HEK293 (cell line): ENCODE data around the gene BUB3.

Source experiments
- CTCF ChIA-PET: fragments of 350-600 bp; formaldehyde crosslinking; extraction: SDS; loops from one replicate; lab custom pipeline; 2021; ENCODE audit warnings: antibody characterized with exemption; lab: Yijun Ruan, JAX
- POLR2A ChIA-PET: fragments of 300-600 bp; formaldehyde crosslinking; extraction: SDS; loops from one replicate; lab custom pipeline; 2020; ENCODE audit warnings: antibody characterized with exemption, inconsistent platforms; lab: Yijun Ruan, JAX
- H3K27ac ChIP-seq: fragments of 200-500 bp; sonication (Bioruptor generic); 2 replicates; pipeline ENCODE4 v1.5.1; 2014; ENCODE audit warnings: low read depth, low read length, control low read depth, inconsistent platforms; ENCODE audit errors: extremely low read depth
- H3K36me3 ChIP-seq, 2 experiments: fragments of 200-500 bp in 1 of 2; sonication (Bioruptor generic) in 1 of 2; 1 replicate in 1 of 2; 2 replicates in 1 of 2; pipeline ENCODE4 v1.5.1; 2014 to 2017; ENCODE audit warnings: inconsistent platforms in 2 of 2, low read length in 2 of 2; ENCODE audit not compliant: control insufficient read depth in 2 of 2, insufficient read depth in 1 of 2
- H3K4me1 ChIP-seq: fragments of 200-500 bp; sonication (Bioruptor generic); 2 replicates; pipeline ENCODE4 v1.5.1; 2014; ENCODE audit warnings: mild to moderate bottlenecking, low read length, inconsistent platforms; ENCODE audit not compliant: control insufficient read depth, insufficient read depth
- H3K4me3 ChIP-seq: 2 replicates; pipeline ENCODE4 v1.5.1; 2011; ENCODE audit warnings: low read depth, mild to moderate bottlenecking, control low read depth, low read length, moderate library complexity
- H3K9me3 ChIP-seq: fragments of 200-500 bp; sonication (Bioruptor generic); 2 replicates; pipeline ENCODE4 v1.5.1; 2014; ENCODE audit warnings: low read depth, low read length, inconsistent platforms; ENCODE audit not compliant: control insufficient read depth, insufficient read depth
- BCL11B ChIP-seq: fragments of 450-650 bp; formaldehyde crosslinking; IDR thresholded peaks from 2 replicates; pipeline ENCODE4 v1.5.1; 2016; ENCODE audit warnings: low read depth, missing biosample characterization, missing genetic modification characterization
- GLIS1 ChIP-seq: fragments of 450-650 bp; formaldehyde crosslinking; IDR thresholded peaks from 2 replicates; pipeline ENCODE4 v1.5.1; 2016; ENCODE audit warnings: missing biosample characterization, missing genetic modification characterization
- ZFP3 ChIP-seq: fragments of 450-650 bp; formaldehyde crosslinking; IDR thresholded peaks from 2 replicates; pipeline ENCODE4 v1.5.1; 2016; ENCODE audit warnings: low read depth, missing biosample characterization, missing genetic modification characterization
- ZIC2 ChIP-seq: fragments of 450-650 bp; formaldehyde crosslinking; IDR thresholded peaks from 2 replicates; pipeline ENCODE4 v1.5.1; 2016; ENCODE audit warnings: missing biosample characterization, missing genetic modification characterization
- ZNF157 ChIP-seq: fragments of 450-650 bp; formaldehyde crosslinking; IDR thresholded peaks from 2 replicates; pipeline ENCODE4 v1.5.1; 2016; ENCODE audit warnings: missing biosample characterization, missing genetic modification characterization
- ZNF202 ChIP-seq: fragments of 450-650 bp; formaldehyde crosslinking; IDR thresholded peaks from 2 replicates; pipeline ENCODE4 v1.5.1; 2016; ENCODE audit warnings: missing biosample characterization, missing genetic modification characterization, borderline replicate concordance
- ZNF24 ChIP-seq: fragments of 450-650 bp; formaldehyde crosslinking; IDR thresholded peaks from 2 replicates; pipeline ENCODE4 v1.5.1; 2016; ENCODE audit warnings: missing biosample characterization, missing genetic modification characterization
- ZNF311 ChIP-seq: fragments of 450-650 bp; formaldehyde crosslinking; IDR thresholded peaks from 2 replicates; pipeline ENCODE4 v1.5.1; 2017; ENCODE audit warnings: missing biosample characterization, missing genetic modification characterization, borderline replicate concordance
- ZNF600 ChIP-seq: fragments of 450-650 bp; formaldehyde crosslinking; IDR thresholded peaks from 2 replicates; pipeline ENCODE4 v1.5.1; 2016; ENCODE audit warnings: missing biosample characterization, missing genetic modification characterization
- ZNF623 ChIP-seq: fragments of 450-650 bp; formaldehyde crosslinking; IDR thresholded peaks from 2 replicates; pipeline ENCODE4 v1.5.1; 2016; ENCODE audit warnings: missing biosample characterization, missing genetic modification characterization
- ZNF747 ChIP-seq: fragments of 450-650 bp; formaldehyde crosslinking; IDR thresholded peaks from 2 replicates; pipeline ENCODE4 v1.5.1; 2016; ENCODE audit warnings: missing biosample characterization, missing genetic modification characterization
- ZNF76 ChIP-seq: fragments of 450-650 bp; formaldehyde crosslinking; IDR thresholded peaks from 2 replicates; pipeline ENCODE4; 2016; ENCODE audit warnings: low read depth, missing biosample characterization, missing genetic modification characterization, borderline replicate concordance
- TF ChIP-seq, protein P1 (sequence below): fragments of 450-650 bp; formaldehyde crosslinking; IDR thresholded peaks from 2 replicates; pipeline ENCODE4 v1.5.1; 2016; ENCODE audit warnings: missing biosample characterization, missing genetic modification characterization
- TF ChIP-seq, protein P2 (sequence below): fragments of 450-650 bp; formaldehyde crosslinking; IDR thresholded peaks from 2 replicates; pipeline ENCODE4 v1.5.1; 2016; ENCODE audit warnings: missing biosample characterization, missing genetic modification characterization, borderline replicate concordance

Gene BUB3

DNA sequence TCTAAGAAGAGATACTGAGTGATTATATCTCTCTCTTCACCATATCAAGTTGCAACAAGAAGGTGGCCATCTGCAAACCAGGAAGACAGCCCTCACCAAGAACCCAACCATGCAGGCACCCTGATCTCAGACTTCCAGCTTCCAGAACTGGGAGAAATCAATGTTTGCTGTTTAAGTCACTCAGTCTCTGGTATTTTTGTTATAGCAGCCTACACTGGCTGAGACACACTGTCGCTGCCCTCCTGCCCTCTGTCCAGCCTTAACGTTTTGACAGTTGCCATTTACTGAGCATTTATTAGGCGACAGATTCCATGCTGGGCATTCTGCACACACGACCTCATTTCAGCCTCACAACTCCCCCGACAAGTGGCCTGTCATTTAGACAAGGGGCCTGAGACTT, 28.0 kb upstream of the BUB3 start:
- no peaks in the 10 kb centered on the region for H3K36me3 ChIP-seq
- no peak for TF ChIP-seq ZNF76
- TF ChIP-seq ZIC2 (tag by site-specific recombination): no peak
- TF ChIP-seq ZNF623: no peak
- no peak for TF ChIP-seq ZNF747
- TF ChIP-seq ZNF24: no peak
- no peak for TF ChIP-seq GLIS1 (tag by site-specific recombination)
- TF ChIP-seq BCL11B: no peak
- no peak for TF ChIP-seq ZNF157
- no peak for TF ChIP-seq ZNF600 (tag by site-specific recombination)
- TF ChIP-seq, protein P1, sequence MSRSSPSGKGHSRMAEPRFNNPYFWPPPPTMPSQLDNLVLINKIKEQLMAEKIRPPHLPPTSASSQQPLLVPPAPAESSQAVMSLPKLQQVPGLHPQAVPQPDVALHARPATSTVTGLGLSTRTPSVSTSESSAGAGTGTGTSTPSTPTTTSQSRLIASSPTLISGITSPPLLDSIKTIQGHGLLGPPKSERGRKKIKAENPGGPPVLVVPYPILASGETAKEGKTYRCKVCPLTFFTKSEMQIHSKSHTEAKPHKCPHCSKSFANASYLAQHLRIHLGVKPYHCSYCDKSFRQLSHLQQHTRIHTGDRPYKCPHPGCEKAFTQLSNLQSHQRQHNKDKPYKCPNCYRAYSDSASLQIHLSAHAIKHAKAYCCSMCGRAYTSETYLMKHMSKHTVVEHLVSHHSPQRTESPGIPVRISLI: no peak
- TF ChIP-seq, protein P2, sequence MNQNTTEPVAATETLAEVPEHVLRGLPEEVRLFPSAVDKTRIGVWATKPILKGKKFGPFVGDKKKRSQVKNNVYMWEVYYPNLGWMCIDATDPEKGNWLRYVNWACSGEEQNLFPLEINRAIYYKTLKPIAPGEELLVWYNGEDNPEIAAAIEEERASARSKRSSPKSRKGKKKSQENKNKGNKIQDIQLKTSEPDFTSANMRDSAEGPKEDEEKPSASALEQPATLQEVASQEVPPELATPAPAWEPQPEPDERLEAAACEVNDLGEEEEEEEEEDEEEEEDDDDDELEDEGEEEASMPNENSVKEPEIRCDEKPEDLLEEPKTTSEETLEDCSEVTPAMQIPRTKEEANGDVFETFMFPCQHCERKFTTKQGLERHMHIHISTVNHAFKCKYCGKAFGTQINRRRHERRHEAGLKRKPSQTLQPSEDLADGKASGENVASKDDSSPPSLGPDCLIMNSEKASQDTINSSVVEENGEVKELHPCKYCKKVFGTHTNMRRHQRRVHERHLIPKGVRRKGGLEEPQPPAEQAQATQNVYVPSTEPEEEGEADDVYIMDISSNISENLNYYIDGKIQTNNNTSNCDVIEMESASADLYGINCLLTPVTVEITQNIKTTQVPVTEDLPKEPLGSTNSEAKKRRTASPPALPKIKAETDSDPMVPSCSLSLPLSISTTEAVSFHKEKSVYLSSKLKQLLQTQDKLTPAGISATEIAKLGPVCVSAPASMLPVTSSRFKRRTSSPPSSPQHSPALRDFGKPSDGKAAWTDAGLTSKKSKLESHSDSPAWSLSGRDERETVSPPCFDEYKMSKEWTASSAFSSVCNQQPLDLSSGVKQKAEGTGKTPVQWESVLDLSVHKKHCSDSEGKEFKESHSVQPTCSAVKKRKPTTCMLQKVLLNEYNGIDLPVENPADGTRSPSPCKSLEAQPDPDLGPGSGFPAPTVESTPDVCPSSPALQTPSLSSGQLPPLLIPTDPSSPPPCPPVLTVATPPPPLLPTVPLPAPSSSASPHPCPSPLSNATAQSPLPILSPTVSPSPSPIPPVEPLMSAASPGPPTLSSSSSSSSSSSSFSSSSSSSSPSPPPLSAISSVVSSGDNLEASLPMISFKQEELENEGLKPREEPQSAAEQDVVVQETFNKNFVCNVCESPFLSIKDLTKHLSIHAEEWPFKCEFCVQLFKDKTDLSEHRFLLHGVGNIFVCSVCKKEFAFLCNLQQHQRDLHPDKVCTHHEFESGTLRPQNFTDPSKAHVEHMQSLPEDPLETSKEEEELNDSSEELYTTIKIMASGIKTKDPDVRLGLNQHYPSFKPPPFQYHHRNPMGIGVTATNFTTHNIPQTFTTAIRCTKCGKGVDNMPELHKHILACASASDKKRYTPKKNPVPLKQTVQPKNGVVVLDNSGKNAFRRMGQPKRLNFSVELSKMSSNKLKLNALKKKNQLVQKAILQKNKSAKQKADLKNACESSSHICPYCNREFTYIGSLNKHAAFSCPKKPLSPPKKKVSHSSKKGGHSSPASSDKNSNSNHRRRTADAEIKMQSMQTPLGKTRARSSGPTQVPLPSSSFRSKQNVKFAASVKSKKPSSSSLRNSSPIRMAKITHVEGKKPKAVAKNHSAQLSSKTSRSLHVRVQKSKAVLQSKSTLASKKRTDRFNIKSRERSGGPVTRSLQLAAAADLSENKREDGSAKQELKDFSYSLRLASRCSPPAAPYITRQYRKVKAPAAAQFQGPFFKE: no peak
- no peak for TF ChIP-seq ZNF202
- ChIA-PET CTCF (interaction anchor here (1.3 kb wide), 1 partner anchor 447 kb away, joined by 4 read pairs; no protein-coding TSS in a partner anchor), POLR2A (no interaction called here)
- H3K9me3 ChIP-seq: no peaks in the 10 kb centered on the region
- no peak overlapping the region for H3K27ac ChIP-seq
- no peak overlapping the region for H3K4me3 ChIP-seq
- no peaks in the 10 kb centered on the region for H3K4me1 ChIP-seq

GRCh38 chr10:123129618-123130271, 24.5 kb upstream of the BUB3 start:
- TF ChIP-seq ZNF311 (tag by site-specific recombination): no peak
- no peak for TF ChIP-seq ZFP3 (tag by site-specific recombination)

More at GRCh38 chr10:123129618-123130271, 24.5 kb upstream of the BUB3 start:
- Histone ChIP-seq H3K36me3 (no peaks in the 10 kb centered on the region), H3K27ac (no peak overlapping the region), H3K4me3 (no peak overlapping the region), H3K4me1 (no peaks in the 10 kb centered on the region), H3K9me3 (no peaks in the 10 kb centered on the region)
- ChIA-PET CTCF (interaction anchor here (0.6 kb wide), 1 partner anchor 86 kb away, joined by 3 read pairs; no protein-coding TSS in a partner anchor), POLR2A (interaction anchor here (1.5 kb wide), 1 partner anchor 24 kb away, joined by 6 read pairs; the partner anchor contains the start of gene BUB3)
